PFSK-1 (cell line): ENCODE data around the gene FABP6.

Source experiments
- FOXP2 ChIP-seq: optimal IDR thresholded peaks from 2 replicates; pipeline ENCODE3; 2011; ENCODE audit warnings: borderline replicate concordance, control low read depth, inconsistent platforms; ENCODE audit not compliant: insufficient read depth; ENCODE audit errors: extremely low read length, extremely low read depth
- POLR2AphosphoS5 ChIP-seq: IDR thresholded peaks from 2 replicates; pipeline ENCODE4 v1.6.1; 2012; ENCODE audit warnings: low read depth, mild to moderate bottlenecking, control low read depth, low read length, moderate library complexity
- SIN3A ChIP-seq: IDR thresholded peaks from 2 replicates; pipeline ENCODE4 v1.6.1; 2012; ENCODE audit warnings: mild to moderate bottlenecking, low read length, moderate library complexity, borderline replicate concordance; ENCODE audit not compliant: insufficient read depth
- TAF1 ChIP-seq: IDR thresholded peaks from 2 replicates; pipeline ENCODE4 v1.6.1; 2012; ENCODE audit warnings: low read length, control low read depth, borderline replicate concordance; ENCODE audit not compliant: insufficient read depth
- TF ChIP-seq, protein P1 (sequence below), 2 experiments: IDR thresholded peaks; 2 replicates each; pipeline versions ENCODE4 v1.6.1 to v1.8.0; 2011 to 2012; ENCODE audit warnings: low read depth in 2 of 2, low read length in 2 of 2, control low read depth in 1 of 2, inconsistent platforms in 1 of 2, mild to moderate bottlenecking in 1 of 2, moderate library complexity in 1 of 2; ENCODE audit not compliant: insufficient read depth in 1 of 2

DNA sequence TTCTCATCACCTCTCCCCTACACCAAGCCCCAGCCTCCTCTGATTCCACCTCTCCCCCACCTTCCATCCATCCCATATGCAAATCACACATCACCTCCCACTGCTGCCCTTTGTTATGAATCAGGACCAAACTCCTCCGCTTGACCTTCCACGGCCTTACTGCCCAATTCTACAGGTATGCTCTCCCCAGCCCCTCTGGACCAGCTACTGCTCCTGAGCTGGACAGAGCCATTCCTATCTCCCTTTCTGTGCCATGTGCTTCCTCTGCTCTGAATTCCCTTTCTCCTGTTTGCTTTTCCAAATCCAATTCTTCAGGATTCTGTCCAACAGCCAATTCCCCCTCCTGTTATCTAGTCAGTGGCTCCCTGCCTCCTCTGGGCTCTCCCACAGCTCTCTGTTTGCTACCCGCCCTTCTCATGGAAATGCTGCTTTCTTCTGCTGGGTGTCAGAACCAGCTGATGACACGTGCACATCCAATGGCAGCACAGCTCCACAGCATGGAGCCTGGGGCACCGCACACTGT is 8.3 kb downstream of the FABP6 start:
- TF ChIP-seq POLR2AphosphoS5 (no peak), TAF1 (no peak), SIN3A (no peak), FOXP2 (no peak)
- TF ChIP-seq, protein P1, sequence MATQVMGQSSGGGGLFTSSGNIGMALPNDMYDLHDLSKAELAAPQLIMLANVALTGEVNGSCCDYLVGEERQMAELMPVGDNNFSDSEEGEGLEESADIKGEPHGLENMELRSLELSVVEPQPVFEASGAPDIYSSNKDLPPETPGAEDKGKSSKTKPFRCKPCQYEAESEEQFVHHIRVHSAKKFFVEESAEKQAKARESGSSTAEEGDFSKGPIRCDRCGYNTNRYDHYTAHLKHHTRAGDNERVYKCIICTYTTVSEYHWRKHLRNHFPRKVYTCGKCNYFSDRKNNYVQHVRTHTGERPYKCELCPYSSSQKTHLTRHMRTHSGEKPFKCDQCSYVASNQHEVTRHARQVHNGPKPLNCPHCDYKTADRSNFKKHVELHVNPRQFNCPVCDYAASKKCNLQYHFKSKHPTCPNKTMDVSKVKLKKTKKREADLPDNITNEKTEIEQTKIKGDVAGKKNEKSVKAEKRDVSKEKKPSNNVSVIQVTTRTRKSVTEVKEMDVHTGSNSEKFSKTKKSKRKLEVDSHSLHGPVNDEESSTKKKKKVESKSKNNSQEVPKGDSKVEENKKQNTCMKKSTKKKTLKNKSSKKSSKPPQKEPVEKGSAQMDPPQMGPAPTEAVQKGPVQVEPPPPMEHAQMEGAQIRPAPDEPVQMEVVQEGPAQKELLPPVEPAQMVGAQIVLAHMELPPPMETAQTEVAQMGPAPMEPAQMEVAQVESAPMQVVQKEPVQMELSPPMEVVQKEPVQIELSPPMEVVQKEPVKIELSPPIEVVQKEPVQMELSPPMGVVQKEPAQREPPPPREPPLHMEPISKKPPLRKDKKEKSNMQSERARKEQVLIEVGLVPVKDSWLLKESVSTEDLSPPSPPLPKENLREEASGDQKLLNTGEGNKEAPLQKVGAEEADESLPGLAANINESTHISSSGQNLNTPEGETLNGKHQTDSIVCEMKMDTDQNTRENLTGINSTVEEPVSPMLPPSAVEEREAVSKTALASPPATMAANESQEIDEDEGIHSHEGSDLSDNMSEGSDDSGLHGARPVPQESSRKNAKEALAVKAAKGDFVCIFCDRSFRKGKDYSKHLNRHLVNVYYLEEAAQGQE (IDR thresholded peaks at IDR 0.05; ENCODE audit: insufficient read depth in 1 of 2, low read depth in 2 of 2, low read length in 2 of 2), result no peak
